PC-9 (cell line): Measurements from ENCODE around the gene SUV39H1. TPM values are rescaled to one million over a fixed set of nuclear protein-coding genes. Genes with fewer than 3 reads are reported as not detected.
A peak's percentile ranks its signal among the peaks of the same experiment; 100 is the strongest.

Experiments used
- BruUV-seq: library from RNA; stranded (reverse); fragments of 400-500 nt; replicated peaks from 2 replicates; lab custom pipeline; 2021; lab: Mats Ljungman, UMichigan
- CTCF ChIA-PET: fragments of 300-600 bp; sonication (Branson Sonifier 250); formaldehyde crosslinking; loops from one replicate; lab custom pipeline; 2022; ENCODE audit warnings: antibody characterized with exemption; lab: Charles Lee
- POLR2A ChIA-PET: fragments of 300-600 bp; sonication (Branson Sonifier 250); formaldehyde crosslinking; loops from one replicate; lab custom pipeline; 2022; ENCODE audit warnings: antibody characterized with exemption; ENCODE audit not compliant: unreplicated experiment; lab: Charles Lee
- DNase-seq, 2 experiments: peaks; one replicate each; pipeline versions ENCODE4 v3.0.0 to v3.0.0-alpha.2; 2015 to 2022; ENCODE audit warnings: mixed read lengths in 1 of 2
- H2AFZ ChIP-seq: fragments of 200-600 bp; sonication (generic); 2 replicates; pipeline ENCODE4 v1.8.1; 2017; ENCODE audit warnings: antibody characterized with exemption
- H3F3A ChIP-seq: fragments of 200-600 bp; sonication (generic); 2 replicates; pipeline ENCODE4 v1.8.1; 2017; ENCODE audit warnings: antibody characterized with exemption, mild to moderate bottlenecking, low read depth; ENCODE audit not compliant: insufficient read depth
- H3K27ac ChIP-seq: fragments of 200-600 bp; sonication (generic); 2 replicates; pipeline ENCODE4 v1.6.1; 2016; ENCODE audit warnings: mixed run types
- H3K27me3 ChIP-seq: fragments of 200-600 bp; sonication (generic); 2 replicates; pipeline ENCODE4 v1.6.1; 2016; ENCODE audit warnings: low read depth, mixed run types; ENCODE audit not compliant: insufficient read depth
- H3K36me3 ChIP-seq: fragments of 200-600 bp; sonication (generic); 2 replicates; pipeline ENCODE4 v1.6.1; 2016; ENCODE audit warnings: low read depth, mixed run types
- H3K4me1 ChIP-seq: fragments of 200-600 bp; sonication (generic); replicated peaks from 2 replicates; pipeline ENCODE4 v1.6.1; 2016; ENCODE audit warnings: mixed run types; ENCODE audit not compliant: insufficient read depth
- H3K4me2 ChIP-seq: fragments of 200-600 bp; sonication (generic); 2 replicates; pipeline ENCODE4 v1.6.1; 2017; ENCODE audit warnings: mixed run types
- H3K4me3 ChIP-seq: fragments of 200-600 bp; sonication (generic); 2 replicates; pipeline ENCODE4 v1.6.1; 2016; ENCODE audit warnings: mixed run types
- H3K79me2 ChIP-seq: fragments of 200-600 bp; sonication (generic); 2 replicates; pipeline ENCODE4 v1.6.1; 2017; ENCODE audit warnings: low read depth, mixed run types
- H3K9me2 ChIP-seq: fragments of 200-600 bp; sonication (generic); 2 replicates; pipeline ENCODE4 v1.8.1; 2017; ENCODE audit warnings: mild to moderate bottlenecking; ENCODE audit not compliant: insufficient read depth
- H3K9me3 ChIP-seq: fragments of 200-600 bp; sonication (generic); 2 replicates; pipeline ENCODE4 v1.8.1; 2016; ENCODE audit warnings: low read depth; ENCODE audit not compliant: insufficient read depth
- H4K20me1 ChIP-seq: fragments of 200-600 bp; sonication (generic); 2 replicates; pipeline ENCODE4 v1.8.1; 2017; ENCODE audit not compliant: insufficient read depth
- EZH2 ChIP-seq: fragments of 200-600 bp; sonication (generic); IDR thresholded peaks from 2 replicates; pipeline ENCODE4 v1.8.0; 2017; ENCODE audit warnings: antibody characterized with exemption, low read depth
- intact Hi-C: fragments of 100-400 bp; cut with micrococcal nuclease; formaldehyde crosslinking; loops from one replicate; pipeline ENCODE4 v1.10.0; 2022; ENCODE audit not compliant: unreplicated experiment
- total RNA-seq: library from RNA; stranded (reverse); gene quantifications from 2 replicates; pipeline ENCODE4 v1.2.3, GENCODE V29; 2021
- TF ChIP-seq, protein P1 (sequence below): fragments of 200-600 bp; sonication (generic); conservative IDR thresholded peaks from 2 replicates; pipeline ENCODE4 v1.6.1; 2017; ENCODE audit warnings: mixed run types, antibody characterized with exemption, mild to moderate bottlenecking, moderate library complexity

SUV39H1 gene
- total RNA-seq, 1 experiment from 2014 or later: 11.7 TPM

DNA sequence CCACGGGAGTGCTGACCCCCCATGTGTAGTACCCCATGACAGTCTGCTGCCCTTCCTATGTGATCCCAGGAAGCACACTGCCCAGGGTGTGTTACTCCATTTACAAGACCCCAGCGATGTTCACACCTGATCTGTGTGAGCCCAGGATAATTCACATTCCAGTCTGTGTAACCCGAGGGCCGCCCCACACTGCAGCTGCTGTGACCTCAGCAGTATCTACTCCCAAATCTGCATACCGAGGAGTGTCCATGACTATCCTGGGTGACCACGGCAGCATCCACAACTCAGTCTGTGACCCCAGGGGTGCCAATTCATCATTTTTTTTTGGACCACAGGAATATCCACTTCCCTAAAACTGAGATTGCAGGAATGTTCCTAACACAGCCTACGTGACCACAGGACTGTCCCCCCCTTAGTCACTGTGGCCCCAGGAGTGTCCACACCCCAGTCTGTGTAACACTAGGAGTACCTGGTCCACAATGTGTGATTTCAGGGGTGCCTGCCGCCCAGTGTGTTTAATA is 57.2 kb downstream of the SUV39H1 start:
- H3K9me2 ChIP-seq: no peaks in the 10 kb centered on the region
- H3K4me1 ChIP-seq: no peaks in the 10 kb centered on the region
- no peak for TF ChIP-seq EZH2
- TF ChIP-seq, protein P1, sequence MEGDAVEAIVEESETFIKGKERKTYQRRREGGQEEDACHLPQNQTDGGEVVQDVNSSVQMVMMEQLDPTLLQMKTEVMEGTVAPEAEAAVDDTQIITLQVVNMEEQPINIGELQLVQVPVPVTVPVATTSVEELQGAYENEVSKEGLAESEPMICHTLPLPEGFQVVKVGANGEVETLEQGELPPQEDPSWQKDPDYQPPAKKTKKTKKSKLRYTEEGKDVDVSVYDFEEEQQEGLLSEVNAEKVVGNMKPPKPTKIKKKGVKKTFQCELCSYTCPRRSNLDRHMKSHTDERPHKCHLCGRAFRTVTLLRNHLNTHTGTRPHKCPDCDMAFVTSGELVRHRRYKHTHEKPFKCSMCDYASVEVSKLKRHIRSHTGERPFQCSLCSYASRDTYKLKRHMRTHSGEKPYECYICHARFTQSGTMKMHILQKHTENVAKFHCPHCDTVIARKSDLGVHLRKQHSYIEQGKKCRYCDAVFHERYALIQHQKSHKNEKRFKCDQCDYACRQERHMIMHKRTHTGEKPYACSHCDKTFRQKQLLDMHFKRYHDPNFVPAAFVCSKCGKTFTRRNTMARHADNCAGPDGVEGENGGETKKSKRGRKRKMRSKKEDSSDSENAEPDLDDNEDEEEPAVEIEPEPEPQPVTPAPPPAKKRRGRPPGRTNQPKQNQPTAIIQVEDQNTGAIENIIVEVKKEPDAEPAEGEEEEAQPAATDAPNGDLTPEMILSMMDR: no peak
- DNase-seq: peak; percentile 6 to 37
- H4K20me1 ChIP-seq: no peaks in the 10 kb centered on the region
- intact Hi-C loops: loop anchor here (2.0 kb wide), 1 partner anchor 57 kb away; the partner anchor contains the start of gene SUV39H1
- no peak overlapping the region for H2AFZ ChIP-seq
- H3F3A ChIP-seq: no peaks in the 10 kb centered on the region
- no peaks in the 10 kb centered on the region for H3K79me2 ChIP-seq
- 0 out of 2 replicates have a peak overlapping the region, but pooled peaks have one; percentile 23 for H3K27ac ChIP-seq
- H3K27me3 ChIP-seq: no peaks in the 10 kb centered on the region
- no peak overlapping the region for H3K4me2 ChIP-seq
- no peak overlapping the region for H3K4me3 ChIP-seq
- ChIA-PET POLR2A (no interaction called here), CTCF (no interaction called here)
- no TSS peak for BruUV-seq
- no peaks in the 10 kb centered on the region for H3K9me3 ChIP-seq
- H3K36me3 ChIP-seq: no peaks in the 10 kb centered on the region

DNA sequence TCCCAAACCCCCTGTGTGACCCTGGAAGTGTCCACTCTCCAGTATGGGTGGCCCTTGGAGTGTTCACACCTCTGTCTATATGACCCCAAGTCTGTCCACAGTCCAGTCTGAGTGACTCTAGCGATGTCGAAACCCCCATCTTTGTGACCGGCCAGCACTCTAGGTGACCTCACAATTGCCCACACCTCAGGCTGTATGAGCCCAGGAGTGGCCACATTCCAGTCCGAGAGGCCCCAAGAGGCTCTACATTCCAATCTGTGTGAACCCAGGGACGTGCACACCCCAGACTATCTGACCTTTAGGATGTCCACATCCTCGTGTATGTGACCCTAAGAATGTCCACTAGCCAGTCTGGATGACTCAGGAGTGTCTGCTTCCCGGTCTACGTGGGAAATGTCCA is 57.7 kb downstream of the SUV39H1 start:
- intact Hi-C loops: loop anchor here (2.0 kb wide), 1 partner anchor 57 kb away; the partner anchor contains the start of gene SUV39H1
- Histone ChIP-seq H3K4me3 (no peak overlapping the region), H2AFZ (no peak overlapping the region), H3K27me3 (no peaks in the 10 kb centered on the region), H3F3A (no peaks in the 10 kb centered on the region), H3K27ac (0 out of 2 replicates have a peak overlapping the region, but pooled peaks have one; percentile 23), H3K4me2 (no peak overlapping the region), H3K4me1 (no peaks in the 10 kb centered on the region), H3K36me3 (no peaks in the 10 kb centered on the region), H4K20me1 (no peaks in the 10 kb centered on the region), H3K9me3 (no peaks in the 10 kb centered on the region), H3K9me2 (no peaks in the 10 kb centered on the region), H3K79me2 (no peaks in the 10 kb centered on the region)
- no peak for TF ChIP-seq EZH2
- TF ChIP-seq, protein P1: no peak
- DNase-seq: peak; percentile 19 to 77
- ChIA-PET CTCF (no interaction called here), POLR2A (no interaction called here)
- no TSS peak for BruUV-seq

Other genes with a start within 250 kb of the SUV39H1 start
- gene SLC38A5, start 226.5 kb upstream of the SUV39H1 start, total RNA-seq: 0.46 and 1.5 TPM in 2 replicates
- gene FTSJ1, start 220.5 kb upstream of the SUV39H1 start, total RNA-seq: 35.7 and 44.0 TPM in 2 replicates
- gene PORCN, start 187.7 kb upstream of the SUV39H1 start, total RNA-seq: 11.9 and 14.1 TPM in 2 replicates
- 88.1 and 113 TPM in 2 replicates for gene EBP, start 174.9 kb upstream of the SUV39H1 start, total RNA-seq
- 7.4 and 9.0 TPM in 2 replicates for gene TBC1D25, start 157.0 kb upstream of the SUV39H1 start, total RNA-seq
- 120 and 134 TPM in 2 replicates for gene RBM3, start 122.2 kb upstream of the SUV39H1 start, total RNA-seq
- 28.6 and 43.9 TPM in 2 replicates for gene WDR13, start 99.2 kb upstream of the SUV39H1 start, total RNA-seq
- 0.22 TPM in 1 of 2 replicates, not detected in the other for gene WAS, start 12.9 kb upstream of the SUV39H1 start, total RNA-seq
- not detected in 2 replicates for gene GLOD5, start 65.0 kb downstream of the SUV39H1 start, total RNA-seq
- gene GATA1, start 89.9 kb downstream of the SUV39H1 start, total RNA-seq: not detected in 2 replicates
- 44.2 and 48.5 TPM in 2 replicates for gene HDAC6, start 105.3 kb downstream of the SUV39H1 start, total RNA-seq
- 0.50 TPM in 1 of 2 replicates, not detected in the other for gene ERAS, start 129.8 kb downstream of the SUV39H1 start, total RNA-seq
- gene PCSK1N, start 138.9 kb downstream of the SUV39H1 start, total RNA-seq: not detected in 2 replicates
- gene TIMM17B, start 201.0 kb downstream of the SUV39H1 start, total RNA-seq: 44.9 and 54.1 TPM in 2 replicates
- gene PQBP1, start 201.2 kb downstream of the SUV39H1 start, total RNA-seq: 36.4 and 39.4 TPM in 2 replicates
- gene SLC35A2, start 214.9 kb downstream of the SUV39H1 start, total RNA-seq: 24.1 and 29.6 TPM in 2 replicates
- 3.6 and 4.4 TPM in 2 replicates for gene PIM2, start 222.3 kb downstream of the SUV39H1 start, total RNA-seq